DMS 273 (cell line): ENCODE data around the gene TOGARAM1.
"Not testable (repeated sequence)": the region's sequence is repeated elsewhere in the genome, so short reads cannot be mapped to it uniquely, and the experiment has no call there.

Experiments used
- DNase-seq: peaks from one replicate; lab custom pipeline; 2025; ENCODE audit not compliant: unreplicated experiment; lab: John Stamatoyannopoulos, UW

The TOGARAM1 gene

DNA sequence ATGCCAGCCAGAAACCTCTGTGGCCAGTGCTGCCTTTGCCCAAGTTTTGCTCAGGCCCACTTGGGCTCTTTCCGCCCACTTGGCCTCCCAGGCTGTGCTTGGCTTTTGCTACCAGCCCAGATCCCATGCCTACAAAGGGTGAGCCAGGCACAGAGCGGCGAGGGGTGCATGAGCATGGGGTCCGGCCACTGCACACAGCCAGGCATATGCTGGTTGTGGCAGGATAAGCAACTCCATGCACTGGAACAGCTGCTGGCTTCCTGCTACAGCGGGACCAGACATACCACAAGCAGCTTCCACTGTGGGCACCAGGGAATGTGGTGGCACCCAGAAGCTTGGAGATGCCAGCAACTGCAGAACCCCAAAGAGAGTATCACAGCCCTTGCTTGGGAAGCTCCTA is 76.3 kb downstream of the TOGARAM1 start:
- no peak for DNase-seq

DNA sequence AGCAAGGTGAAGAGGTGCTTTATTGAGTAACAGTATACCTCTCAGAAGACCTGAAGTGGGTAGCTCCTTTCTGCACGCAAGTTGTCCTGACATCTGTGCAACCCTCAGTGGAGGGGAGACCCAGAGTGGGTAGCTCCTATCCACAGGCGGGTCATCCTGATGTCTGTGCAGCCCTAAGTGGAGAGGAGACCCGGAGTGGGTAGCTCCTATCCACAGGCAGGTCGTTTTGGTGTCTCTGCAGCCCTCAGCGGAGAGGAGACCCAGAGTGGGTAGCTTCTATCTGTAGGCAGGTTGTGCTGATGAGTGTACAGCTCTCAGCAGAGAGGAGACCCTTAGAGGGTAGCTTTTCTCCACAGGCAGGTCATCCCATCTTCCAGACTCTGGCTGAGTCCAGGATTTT is 76.9 kb downstream of the TOGARAM1 start:
- DNase-seq = no peak

DNA sequence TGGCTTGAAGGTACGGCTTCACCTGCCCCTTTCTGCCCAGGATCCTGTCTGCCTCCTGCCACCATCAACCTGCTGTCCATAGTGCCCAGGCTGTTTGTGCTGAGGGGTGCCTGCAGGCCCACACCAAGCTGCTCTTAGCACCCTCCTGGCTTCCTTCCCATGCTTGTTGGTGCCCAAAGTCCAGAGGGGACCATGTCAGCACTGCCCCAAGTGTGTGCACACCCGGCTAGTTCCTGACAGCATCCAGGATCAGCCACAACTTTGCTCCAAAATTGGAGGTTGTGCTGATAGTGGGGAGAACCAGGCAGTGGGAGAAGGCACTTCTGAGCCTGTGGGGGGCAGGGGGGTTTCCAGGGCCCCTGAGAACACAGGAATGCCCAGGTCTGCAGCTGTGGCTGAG is 77.4 kb downstream of the TOGARAM1 start:
- no peak for DNase-seq

DNA sequence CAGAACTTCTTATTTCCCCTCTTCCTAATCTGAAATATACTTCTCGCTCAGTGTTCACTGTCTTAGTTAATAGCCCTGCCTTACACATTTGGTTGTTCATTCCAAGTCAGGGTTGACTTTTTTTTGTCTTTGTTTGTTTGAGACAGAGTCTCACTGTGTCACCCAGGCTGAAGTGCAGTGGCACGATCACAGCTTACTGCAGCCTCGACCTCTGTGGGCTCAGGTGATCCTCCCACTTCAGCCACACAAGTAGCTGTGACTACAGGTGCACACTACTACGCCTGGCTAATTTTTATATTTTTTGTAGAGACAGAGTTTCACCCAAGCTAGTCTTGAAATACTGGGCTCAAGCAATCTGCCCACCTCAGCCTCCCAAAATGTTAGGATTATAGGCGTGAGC is 79.7 kb downstream of the TOGARAM1 start:
- no peak for DNase-seq

DNA sequence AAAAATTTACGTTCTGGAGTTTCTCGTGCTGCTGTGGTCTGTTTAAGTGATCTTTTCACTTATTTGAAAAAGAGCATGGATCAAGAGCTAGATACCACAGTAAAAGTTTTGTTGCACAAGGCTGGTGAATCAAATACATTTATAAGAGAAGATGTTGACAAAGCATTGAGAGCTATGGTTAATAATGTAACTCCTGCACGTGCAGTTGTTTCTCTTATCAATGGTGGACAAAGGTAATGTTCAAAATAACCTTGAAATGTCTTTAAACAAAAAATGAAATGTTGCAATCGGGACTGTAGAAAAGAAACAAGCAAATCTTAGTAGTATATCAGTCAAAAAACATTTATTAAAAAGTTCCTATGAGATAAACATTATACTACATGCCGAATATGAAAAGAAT is 82.6 kb downstream of the TOGARAM1 start:
- DNase-seq = no peak

DNA sequence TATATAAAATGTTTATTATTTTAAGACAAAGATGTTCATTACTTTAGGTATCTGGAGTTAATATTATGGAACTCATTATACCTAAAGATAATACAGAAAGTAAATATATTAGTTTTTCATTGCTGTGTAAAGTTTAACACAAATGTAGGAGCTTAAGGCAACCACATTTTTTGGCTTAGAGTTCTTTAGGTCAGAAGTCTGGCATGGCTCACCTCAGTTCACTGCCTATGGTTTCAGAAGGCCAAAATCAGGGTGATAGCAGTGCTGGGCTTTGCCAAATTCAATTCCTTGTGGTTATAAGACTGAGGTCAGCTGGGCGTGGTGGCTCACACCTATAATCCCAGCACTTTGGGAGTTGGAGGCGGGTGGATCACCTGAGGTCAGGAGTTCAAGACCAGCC is 86.4 kb downstream of the TOGARAM1 start:
- DNase-seq = no peak

DNA sequence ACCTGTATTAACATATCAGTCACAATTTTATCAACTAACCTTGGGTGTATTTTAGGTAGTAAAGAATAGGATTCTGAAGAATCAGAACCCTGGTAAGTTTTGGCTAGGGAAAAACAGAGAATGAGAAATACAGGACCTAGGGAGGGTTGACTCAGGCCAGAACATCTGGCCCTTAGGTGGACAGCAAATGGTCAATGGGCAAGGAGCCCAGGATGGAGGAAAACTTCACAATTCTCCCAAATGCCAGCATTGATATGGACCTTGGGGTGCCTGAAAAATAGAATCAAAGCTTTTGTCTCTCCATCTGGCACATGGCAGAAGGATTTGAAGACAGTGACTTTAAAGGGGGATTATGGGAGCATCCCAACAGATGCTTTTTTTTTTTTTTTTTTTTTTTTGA is 89.2 kb downstream of the TOGARAM1 start:
- no peak for DNase-seq

DNA sequence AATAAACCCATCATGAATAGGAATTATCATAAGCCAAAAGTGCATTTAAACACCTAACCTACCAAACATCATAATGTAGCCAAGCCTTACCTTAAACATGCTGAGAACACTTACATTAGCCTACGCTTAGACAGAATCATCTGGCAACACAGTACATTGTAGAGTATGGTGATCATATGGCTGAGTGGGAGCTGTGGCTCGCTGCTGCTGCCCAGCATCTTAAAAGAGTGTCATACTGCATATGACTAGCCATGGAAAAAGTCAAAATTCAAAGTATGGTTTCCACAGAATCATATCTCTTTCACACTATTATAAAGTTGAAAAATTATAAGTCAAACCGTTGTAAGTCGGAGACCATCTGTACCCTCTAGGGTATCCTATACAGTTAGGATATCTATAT is 89.9 kb downstream of the TOGARAM1 start:
- no peak for DNase-seq

DNA sequence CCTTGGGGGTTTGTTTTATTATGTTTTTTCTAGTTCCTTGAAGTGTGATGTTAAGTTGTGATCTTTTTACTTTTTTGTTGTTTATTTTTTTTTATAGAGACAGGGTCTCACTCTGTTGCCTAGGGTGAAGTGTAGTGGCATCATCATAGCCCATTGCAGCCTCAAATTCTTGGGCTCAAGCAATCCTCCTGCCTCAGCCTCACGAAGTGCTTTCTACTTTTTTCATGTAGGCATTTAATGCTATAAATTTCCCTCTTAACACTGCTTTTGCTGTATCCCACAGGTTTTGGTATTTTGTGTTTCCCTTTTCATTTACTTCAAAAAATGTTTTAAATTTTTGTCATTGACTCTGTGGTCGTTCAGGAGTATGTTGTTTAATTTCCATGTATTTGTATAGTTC is 95.4 kb downstream of the TOGARAM1 start:
- DNase-seq = no peak

DNA sequence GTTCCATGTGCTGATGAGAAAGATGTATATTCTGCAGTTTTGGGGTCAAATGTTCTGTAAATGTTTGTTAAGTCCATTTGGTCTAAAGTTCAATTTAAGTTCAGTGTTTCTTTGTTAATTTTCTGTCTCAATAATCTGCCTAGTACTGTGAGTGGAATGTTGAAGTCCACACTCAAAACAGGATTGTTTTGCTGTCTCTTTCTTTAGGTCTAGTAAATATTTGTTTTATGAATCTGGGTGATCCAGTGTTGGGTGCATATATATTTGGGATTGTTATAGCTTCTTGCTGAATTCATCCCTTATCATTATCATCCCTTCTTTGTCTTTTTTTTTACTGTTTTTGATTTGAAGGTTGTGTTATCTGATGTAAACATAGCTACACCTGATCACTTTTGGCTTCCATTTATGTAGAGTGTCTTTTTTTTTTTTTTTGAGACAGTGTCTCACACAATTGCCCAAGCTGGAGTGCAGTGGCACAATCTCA is 95.9 kb downstream of the TOGARAM1 start:
- DNase-seq = no peak

DNA sequence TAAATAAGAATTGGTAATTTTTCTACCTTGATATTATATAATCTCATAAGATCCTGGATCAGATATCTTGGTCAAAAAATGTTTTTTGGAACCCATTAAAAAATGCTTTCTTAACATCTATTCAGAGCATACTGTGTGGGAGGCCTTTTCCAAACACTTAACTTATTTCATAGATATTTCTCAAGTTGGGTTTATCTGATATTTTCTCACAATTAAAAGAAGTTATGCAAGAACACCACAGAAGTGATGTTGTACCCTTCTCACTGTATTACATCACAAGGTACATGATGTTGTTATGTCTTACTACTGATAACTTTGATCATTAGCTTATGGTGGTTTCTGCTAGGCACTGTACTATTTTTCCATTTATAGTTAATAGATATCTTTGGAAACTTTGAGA is 98.6 kb downstream of the TOGARAM1 start:
- DNase-seq = no peak

DNA sequence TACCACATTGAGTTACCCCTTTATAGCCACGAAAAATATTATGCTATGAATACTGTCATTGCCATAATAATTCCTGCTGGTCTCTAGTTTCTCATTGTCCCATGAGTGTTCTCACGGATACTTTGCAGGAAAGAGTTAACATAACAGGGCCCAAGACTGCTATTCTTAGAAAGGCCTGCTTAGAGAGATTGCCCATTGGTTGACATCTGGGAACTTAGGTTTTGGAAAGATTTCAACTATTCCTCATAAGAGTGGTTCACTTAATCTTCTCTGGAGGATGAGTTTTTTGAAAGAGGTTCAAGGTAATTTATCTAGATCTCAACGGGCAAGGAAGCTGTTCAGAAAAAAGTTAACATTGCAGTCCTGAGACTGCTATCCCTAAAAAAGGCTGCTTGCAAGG is 103.5 kb downstream of the TOGARAM1 start:
- no peak for DNase-seq

DNA sequence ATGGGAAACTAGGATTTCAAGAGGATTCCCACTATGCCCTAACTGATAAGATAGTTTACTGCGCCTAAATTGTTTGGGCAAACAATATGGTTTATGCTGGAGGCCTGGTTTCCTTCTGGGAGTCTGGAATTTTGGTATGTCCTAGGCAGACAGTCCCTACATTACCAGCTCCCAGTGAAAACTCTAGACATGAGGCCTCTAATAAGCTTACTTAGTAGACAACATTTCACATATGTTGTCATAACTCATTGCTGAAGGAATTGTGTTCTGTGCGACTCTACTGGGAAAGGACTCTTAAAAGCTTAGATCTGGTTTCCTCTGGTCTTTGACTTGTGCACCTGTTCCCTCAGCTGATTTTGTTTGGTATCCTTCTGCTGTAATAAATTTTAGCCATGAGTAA is 104.0 kb downstream of the TOGARAM1 start:
- no peak for DNase-seq

DNA sequence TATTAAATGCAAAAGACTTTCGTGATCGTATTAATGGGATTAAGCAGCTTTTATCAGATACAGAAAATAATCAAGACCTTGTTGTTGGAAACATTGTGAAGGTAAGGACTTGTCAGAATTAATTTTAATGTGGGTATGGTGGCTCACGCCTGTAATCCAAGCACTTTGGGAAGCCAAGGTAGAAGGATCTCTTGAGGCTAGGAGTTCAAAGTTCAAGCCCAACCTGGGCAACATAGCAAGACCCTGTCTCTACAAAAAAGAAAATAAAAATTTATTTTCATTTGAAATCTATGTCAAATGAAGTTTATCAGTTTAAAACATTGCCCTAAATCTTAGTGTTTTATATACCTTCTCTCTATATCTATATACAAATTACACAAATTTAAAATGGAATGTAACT is 104.7 kb downstream of the TOGARAM1 start:
- no peak for DNase-seq

DNA sequence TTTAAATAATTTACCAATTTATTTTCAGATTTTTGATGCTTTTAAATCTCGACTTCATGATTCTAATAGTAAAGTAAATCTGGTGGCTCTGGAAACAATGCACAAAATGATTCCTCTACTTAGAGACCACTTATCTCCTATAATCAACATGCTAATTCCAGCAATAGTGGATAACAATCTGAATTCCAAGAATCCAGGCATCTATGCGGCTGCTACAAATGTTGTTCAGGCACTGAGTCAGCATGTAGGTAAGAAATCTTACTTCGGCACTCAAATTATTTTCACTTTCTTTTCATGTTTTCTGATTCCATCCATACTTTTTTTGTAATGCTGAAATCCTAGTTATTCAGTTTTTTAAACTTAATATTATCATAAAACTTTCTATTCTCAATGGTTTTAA is 106.4 kb downstream of the TOGARAM1 start:
- DNase-seq = no peak

DNA sequence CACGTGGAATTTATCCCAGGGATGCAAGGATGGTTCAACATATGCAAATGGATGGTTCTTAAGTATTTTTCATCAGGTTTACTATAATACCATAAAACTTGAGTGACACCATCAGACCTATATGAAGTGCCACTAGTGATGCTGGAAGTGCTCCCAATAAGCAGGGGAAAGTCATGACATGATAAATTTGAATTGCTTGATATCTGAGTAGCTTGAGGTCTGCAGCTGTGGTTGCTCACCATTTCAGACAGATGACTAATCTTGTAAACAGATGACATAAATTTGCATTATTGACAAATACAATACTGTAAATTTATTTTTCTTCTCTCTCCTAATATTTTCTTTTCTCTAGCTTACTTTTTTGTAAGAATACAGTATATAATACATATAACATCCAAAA is 108.2 kb downstream of the TOGARAM1 start:
- DNase-seq = no peak

DNA sequence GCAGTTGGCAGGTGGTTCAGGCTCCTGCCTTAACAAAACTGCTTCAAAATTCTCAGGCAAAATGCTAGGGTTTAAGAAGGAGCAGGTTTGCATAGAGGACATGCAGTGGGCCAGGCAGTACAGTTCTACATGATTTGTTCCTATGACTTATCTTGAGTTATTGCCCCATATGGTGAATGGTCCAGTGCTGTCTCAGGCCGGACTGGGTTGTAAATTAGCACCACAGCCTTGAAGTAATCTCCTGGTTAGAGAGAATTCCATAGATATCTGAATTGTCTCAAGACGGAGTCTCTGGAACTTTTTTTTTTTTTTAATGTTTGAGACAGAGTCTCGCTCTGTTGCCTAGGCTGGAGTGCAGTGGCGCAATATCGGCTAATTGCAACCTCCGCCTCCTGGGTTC is 110.1 kb downstream of the TOGARAM1 start:
- no peak for DNase-seq

DNA sequence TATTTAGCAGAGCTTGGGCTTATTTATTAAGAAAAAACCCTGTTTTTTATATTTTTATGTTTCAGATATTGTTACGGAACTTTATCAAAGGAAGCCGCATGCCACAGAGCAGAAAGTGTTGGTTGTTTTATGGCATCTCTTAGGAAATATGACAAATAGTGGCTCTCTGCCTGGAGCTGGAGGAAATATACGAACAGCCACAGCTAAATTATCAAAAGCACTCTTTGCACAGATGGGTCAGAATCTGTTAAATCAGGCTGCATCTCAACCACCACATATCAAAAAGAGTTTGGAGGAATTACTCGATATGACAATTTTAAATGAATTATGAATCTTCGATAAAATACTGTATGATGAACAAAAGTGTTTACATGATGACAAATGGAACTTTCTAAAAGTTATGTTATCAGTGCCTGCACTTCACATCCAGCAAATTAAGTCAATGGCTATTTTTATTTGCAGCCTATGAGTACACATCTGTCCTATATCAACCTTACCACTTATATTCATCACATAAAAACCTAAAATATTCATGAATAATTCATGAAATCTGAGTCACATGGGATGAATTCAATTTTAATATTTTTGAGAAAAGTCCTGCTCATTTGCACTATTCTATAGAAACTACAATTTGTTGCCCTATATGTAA is 111.4 kb downstream of the TOGARAM1 start:
- no peak for DNase-seq

DNA sequence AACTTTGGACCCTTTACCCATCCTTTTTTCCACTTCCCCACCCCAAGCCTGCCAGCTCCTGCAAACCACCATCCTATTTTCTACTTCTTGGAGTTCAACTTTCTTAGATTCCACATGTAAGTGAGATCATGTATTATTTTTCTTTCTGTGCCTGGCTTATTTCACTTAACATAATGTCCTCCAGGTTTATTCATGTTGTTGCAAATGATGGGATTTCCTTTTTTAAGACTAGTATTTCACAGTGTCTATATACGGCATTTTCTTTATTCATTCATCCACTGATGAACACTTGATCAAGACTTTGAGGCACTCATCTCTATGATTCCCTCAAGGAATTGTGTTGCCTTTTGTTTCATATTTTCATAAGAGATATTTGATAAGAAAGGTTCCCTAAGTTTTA is 116.3 kb downstream of the TOGARAM1 start:
- no peak for DNase-seq

DNA sequence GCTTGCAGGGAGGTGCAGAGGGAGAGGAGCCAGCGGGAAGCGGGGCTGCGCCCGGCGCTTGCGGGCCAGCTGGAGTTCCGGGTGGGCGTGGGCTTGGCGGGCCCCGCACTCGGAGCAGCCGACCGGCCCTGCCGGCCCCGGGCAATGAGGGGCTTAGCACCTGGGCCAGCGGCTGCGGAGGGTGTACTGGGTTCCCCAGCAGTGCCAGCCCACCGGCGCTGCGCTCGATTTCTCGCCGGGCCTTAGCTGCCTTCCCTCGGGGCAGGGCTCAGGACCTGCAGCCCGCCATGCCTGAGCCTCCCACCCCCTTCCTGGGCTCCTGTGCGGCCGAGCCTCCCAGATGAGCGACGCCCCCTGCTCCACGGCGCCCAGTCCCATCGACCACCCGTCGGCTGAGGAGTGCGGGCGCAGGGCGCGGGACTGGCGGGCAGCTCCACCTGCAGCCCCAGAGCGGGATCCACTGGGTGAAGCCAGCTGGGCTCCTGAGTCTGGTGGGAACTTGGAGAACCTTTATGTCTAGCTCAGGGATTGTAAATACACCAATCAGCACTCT is 118.5 kb downstream of the TOGARAM1 start:
- not testable (repeated sequence) for DNase-seq

DNA sequence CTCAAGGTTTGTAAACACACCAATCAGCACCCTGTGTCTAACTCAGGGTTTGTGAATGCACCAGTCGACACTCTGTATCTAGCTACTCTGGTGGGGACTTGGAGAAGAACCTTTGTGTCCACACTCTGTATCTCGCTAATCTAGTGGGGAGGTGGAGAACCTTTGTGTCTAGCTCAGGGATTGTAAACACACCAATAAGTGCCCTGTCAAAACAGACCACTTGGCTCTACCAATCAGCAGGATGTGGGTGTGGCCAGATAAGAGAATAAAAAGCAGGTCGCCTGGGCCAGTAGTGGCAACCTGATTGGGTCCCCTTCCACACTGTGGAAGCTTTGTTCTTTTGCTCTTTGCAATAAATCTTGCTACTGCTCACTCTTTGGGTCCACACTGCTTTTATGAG is 119.1 kb downstream of the TOGARAM1 start:
- DNase-seq = not testable (repeated sequence)

DNA sequence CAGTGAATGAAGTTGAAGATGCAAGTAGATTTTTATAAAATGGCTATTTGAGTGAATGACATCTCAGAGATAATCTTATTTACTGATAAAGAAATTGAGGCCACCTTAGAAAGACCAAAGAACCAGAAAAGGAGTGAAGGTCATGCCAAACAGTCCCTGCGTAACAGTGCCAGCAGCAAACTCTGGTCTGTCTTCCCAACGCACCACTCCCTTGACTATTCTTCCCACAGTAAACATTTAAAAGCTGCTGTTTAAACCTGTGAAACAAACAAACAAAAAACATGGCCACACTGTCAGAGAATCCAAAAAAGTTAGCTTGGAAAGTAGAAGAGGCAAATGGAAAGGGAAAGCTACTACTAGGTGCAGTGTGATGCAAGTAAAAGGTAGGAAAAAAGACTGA is 120.4 kb downstream of the TOGARAM1 start:
- DNase-seq = no peak

DNA sequence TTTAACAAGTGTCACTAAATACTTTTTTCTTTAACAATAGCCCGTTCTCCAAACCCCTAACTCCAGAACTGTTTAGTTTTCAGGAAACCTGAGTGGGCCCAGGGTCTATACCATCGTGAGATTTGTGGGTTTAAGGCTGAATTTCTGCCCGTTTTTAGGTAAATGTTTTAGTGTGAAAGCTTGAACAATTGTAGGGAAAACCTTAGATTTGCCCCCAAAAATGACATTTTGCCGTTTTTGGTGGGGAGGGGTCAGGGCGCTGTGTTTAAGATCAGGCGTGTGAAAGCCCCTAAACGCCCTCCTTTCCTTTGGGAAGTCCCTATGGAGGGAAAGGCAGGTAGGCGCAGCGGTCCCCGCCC is 121.6 kb downstream of the TOGARAM1 start:
- peak; percentile 32 for DNase-seq
